Sigmoid colon (tissue), 7 donors: Measurements from ENCODE around the gene PROX1. TPM values are rescaled to one million over a fixed set of nuclear protein-coding genes. Genes with fewer than 3 reads are reported as not detected.

ENCODE experiments used
- DNase-seq: peaks from one replicate; pipeline ENCODE4 v3.0.0-alpha.2; 2019
- H3K27ac ChIP-seq, 4 donors: fragments of 200-600 bp; sonication (generic); one replicate each; pipeline ENCODE4 v1.5.1; 2016 to 2019; ENCODE audit warnings: mild to moderate bottlenecking in 1 of 4
- H3K27me3 ChIP-seq, 3 donors: fragments of 200-600 bp; sonication (generic); one replicate each; pipeline ENCODE4 v1.5.1; 2019; ENCODE audit warnings: mild to moderate bottlenecking in 1 of 3
- H3K36me3 ChIP-seq, 4 donors: fragments of 200-600 bp; sonication (generic); one replicate each; pipeline ENCODE4 v1.5.1; 2016 to 2019
- H3K4me1 ChIP-seq, 4 donors: fragments of 200-600 bp; sonication (generic); one replicate each; pipeline ENCODE4 v1.5.1; 2017 to 2019
- H3K4me3 ChIP-seq, 4 donors: fragments of 200-600 bp; sonication (generic); one replicate each; pipeline ENCODE4 v1.5.1; 2017 to 2019; ENCODE audit warnings: mild to moderate bottlenecking in 2 of 4, moderate library complexity in 1 of 4
- H3K9me3 ChIP-seq, 4 donors: fragments of 200-600 bp in 3 of 4; sonication (generic) in 3 of 4; one replicate each; pipeline versions ENCODE4 v1.5.1 to v1.6.1; 2013 to 2019
- CTCF ChIP-seq, 4 experiments: fragments of 450-650 bp in 3 of 4; fragments of 200-600 bp in 1 of 4; IDR thresholded peaks; one replicate each; pipeline ENCODE4 v1.5.1; 2016 to 2019; ENCODE audit warnings: antibody characterized with exemption in 4 of 4, mild to moderate bottlenecking in 3 of 4, moderate library complexity in 2 of 4
- EP300 ChIP-seq, 4 donors: sonication (generic); formaldehyde crosslinking; IDR thresholded peaks; one replicate each; pipeline ENCODE4 v1.6.1; 2017; ENCODE audit warnings: antibody characterized with exemption in 4 of 4
- POLR2A ChIP-seq, 2 donors: fragments of 450-650 bp; IDR thresholded peaks; one replicate each; pipeline ENCODE4 v1.6.1; 2016; ENCODE audit warnings: antibody characterized with exemption in 2 of 2, mild to moderate bottlenecking in 2 of 2, moderate library complexity in 2 of 2
- POLR2AphosphoS5 ChIP-seq, 4 donors: sonication (generic); formaldehyde crosslinking; IDR thresholded peaks; one replicate each; pipeline ENCODE4 v1.6.1; 2017; ENCODE audit warnings: antibody characterized with exemption in 4 of 4
- WGBS, 2 donors: extraction: QIAGEN DNeasy Blood & Tissue Kit; methylation state at CpG; one replicate each; pipeline ENCODE4 v1.1.7; 2013; 5-methylcytosine and 5-hydroxymethylcytosine counted together
- intact Hi-C: fragments of 100-400 bp; cut with DNase I; formaldehyde crosslinking; loops from one replicate; pipeline ENCODE4 v1.15.1; 2023
- polyA plus RNA-seq, 3 donors: library from polyadenylated mRNA; stranded (reverse); fragments of 200-250 nt; gene quantifications; one replicate each; pipeline ENCODE4 v1.2.3, GENCODE V29; 2013
- total RNA-seq, 4 donors: library from RNA; depleted of rRNA; stranded (reverse); fragments of >200 nt; gene quantifications; one replicate each; pipeline ENCODE4 v1.1.0, GENCODE V29; 2016
- donor health status: healthy with polysubstance abuse.
- donor health status: Bipolar disorder and iron deficiency.
- donor health status: healthy.

The PROX1 gene
- total and polyA plus RNA-seq, 7 donors = 1.4 to 7.7 (median 5.4) TPM

GRCh38 chr1:213960963-213961362 lies 26.8 kb upstream of the PROX1 start:
- intact Hi-C loops = no loop called here
- DNase-seq = no peak
- no peak for TF ChIP-seq POLR2AphosphoS5 (IDR thresholded peaks at IDR 0.05)
- TF ChIP-seq EP300 (IDR thresholded peaks at IDR 0.05) = no peak
- TF ChIP-seq CTCF (IDR thresholded peaks at IDR 0.05) = no peak
- no peak for TF ChIP-seq POLR2A (IDR thresholded peaks at IDR 0.05)

GRCh38 chr1:213962508-213962907 lies 25.3 kb upstream of the PROX1 start:
- 90 to 94% methylated on average over 1 of the region's 1 CpG for WGBS, 2 donors
- TF ChIP-seq POLR2A (IDR thresholded peaks at IDR 0.05) (no peak), CTCF (IDR thresholded peaks at IDR 0.05) (no peak), EP300 (IDR thresholded peaks at IDR 0.05) (no peak), POLR2AphosphoS5 (IDR thresholded peaks at IDR 0.05) (no peak)
- no peak overlapping the region for H3K4me3 ChIP-seq
- no peaks in the 10 kb centered on the region for H3K36me3 ChIP-seq
- no peak for DNase-seq
- no peaks in the 10 kb centered on the region for H3K9me3 ChIP-seq
- no peaks in the 10 kb centered on the region for H3K4me1 ChIP-seq
- H3K27me3 ChIP-seq = no peaks in the 10 kb centered on the region
- no peak overlapping the region for H3K27ac ChIP-seq
- intact Hi-C loops = no loop called here

More at GRCh38 chr1:213960963-213961362, 26.8 kb upstream of the PROX1 start:
- Histone ChIP-seq H3K4me1 (no peaks in the 10 kb centered on the region), H3K27ac (no peak overlapping the region), H3K9me3 (no peaks in the 10 kb centered on the region), H3K27me3 (no peaks in the 10 kb centered on the region), H3K36me3 (no peaks in the 10 kb centered on the region), H3K4me3 (no peak overlapping the region)
- 94% methylated on average over 2 of the region's 2 CpGs for WGBS, 2 donors

- 91% methylated on average over 5 of the region's 5 CpGs for WGBS, 2 donors
- DNase-seq = no peak
- H3K27me3 ChIP-seq = peaks cover 0 to 7% (median 0%) of the 10 kb centered on the region in 3 donors
- no peak overlapping the region for H3K27ac ChIP-seq
- intact Hi-C loops = no loop called here
- no peaks in the 10 kb centered on the region for H3K9me3 ChIP-seq
- no peaks in the 10 kb centered on the region for H3K4me1 ChIP-seq
- H3K36me3 ChIP-seq = no peaks in the 10 kb centered on the region
- TF ChIP-seq CTCF (IDR thresholded peaks at IDR 0.05) = no peak
- no peak for TF ChIP-seq EP300 (IDR thresholded peaks at IDR 0.05)
- TF ChIP-seq POLR2AphosphoS5 (IDR thresholded peaks at IDR 0.05) = no peak
- TF ChIP-seq POLR2A (IDR thresholded peaks at IDR 0.05) = no peak
- no peak overlapping the region for H3K4me3 ChIP-seq
Measured at GRCh38 chr1:213966122-213966521, 21.7 kb upstream of the PROX1 start.

- intact Hi-C loops = no loop called here
- 81 to 88% methylated on average over 4 of the region's 4 CpGs for WGBS, 2 donors
Measured at GRCh38 chr1:213968146-213968825, 19.5 kb upstream of the PROX1 start.

More at GRCh38 chr1:213968146-213968825, 19.5 kb upstream of the PROX1 start:
- H3K36me3 ChIP-seq = no peaks in the 10 kb centered on the region
- H3K27me3 ChIP-seq = peaks cover 0 to 7% (median 0%) of the 10 kb centered on the region in 3 donors
- no peaks in the 10 kb centered on the region for H3K4me1 ChIP-seq
- TF ChIP-seq EP300 (IDR thresholded peaks at IDR 0.05) = no peak
- TF ChIP-seq POLR2A (IDR thresholded peaks at IDR 0.05) = no peak
- TF ChIP-seq CTCF (IDR thresholded peaks at IDR 0.05) = no peak
- no peak for TF ChIP-seq POLR2AphosphoS5 (IDR thresholded peaks at IDR 0.05)
- H3K4me3 ChIP-seq = no peak overlapping the region
- no peak overlapping the region for H3K27ac ChIP-seq
- no peaks in the 10 kb centered on the region for H3K9me3 ChIP-seq
- DNase-seq = no peak
